Stimulated activated CD8-positive, alpha-beta memory T cell treated with anti-CD3 and anti-CD28 coated beads, Interleukin-4, amount 100 ng/mL, for 1 hour (primary cell): Measurements from ENCODE around the gene MASP1.
"Not testable (repeated sequence)": the region's sequence is repeated elsewhere in the genome, so short reads cannot be mapped to it uniquely, and the experiment has no call there.

Source experiments
- DNase-seq, 2 donors: peaks; one replicate each; pipeline ENCODE4 v3.0.0-alpha.2; 2020; ENCODE audit warnings: low read depth in 2 of 2, low spot score in 1 of 2

MASP1 gene

DNA sequence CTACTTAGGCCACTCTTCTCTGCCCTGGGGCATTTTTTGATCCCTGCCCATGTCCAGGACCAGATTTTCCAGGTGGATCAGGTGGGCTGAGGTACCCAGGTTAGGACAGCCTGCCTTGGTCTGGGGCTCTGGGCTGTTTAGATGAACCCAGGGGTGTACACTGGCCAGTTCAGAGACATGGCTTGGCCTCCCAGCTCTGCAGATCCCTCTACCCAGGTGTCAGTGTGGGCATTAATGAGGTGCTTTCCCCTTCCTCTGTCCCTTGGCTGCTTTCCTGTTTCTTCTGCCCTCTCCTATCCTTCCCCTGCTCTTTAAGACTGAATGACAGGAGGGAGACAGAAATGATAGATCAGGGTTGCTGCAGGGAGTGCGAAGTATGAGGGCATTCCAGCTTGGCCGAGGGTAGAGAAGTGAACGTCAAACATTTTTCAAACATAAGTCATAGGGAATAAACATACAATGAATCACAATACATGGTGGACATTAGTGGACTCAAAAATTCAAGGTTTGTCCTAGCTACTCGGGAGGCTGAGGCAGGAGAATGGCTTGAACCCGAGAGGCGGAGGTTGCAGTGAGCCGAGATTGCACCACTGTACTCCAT is 63.8 kb downstream of the MASP1 start:
- no peak for DNase-seq

DNA sequence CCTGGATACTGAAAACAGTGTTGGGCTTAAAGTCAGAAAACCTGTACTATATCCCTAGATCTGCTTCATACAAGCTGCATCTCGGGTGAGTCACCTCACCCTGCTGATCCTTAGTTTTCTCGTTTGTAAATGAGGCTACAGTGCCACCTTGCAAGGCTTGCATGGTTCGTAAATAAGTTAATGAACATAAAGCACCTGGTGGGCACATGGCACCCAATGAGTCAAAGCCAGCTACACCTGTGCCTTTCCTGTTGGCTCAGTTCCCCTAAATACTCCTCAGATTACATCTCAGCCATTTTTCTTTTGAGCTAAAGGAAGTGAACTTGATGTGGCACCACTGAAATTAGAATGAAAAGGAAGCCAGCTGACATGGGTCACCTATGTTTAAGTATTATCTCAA is 67.7 kb downstream of the MASP1 start:
- no peak for DNase-seq

DNA sequence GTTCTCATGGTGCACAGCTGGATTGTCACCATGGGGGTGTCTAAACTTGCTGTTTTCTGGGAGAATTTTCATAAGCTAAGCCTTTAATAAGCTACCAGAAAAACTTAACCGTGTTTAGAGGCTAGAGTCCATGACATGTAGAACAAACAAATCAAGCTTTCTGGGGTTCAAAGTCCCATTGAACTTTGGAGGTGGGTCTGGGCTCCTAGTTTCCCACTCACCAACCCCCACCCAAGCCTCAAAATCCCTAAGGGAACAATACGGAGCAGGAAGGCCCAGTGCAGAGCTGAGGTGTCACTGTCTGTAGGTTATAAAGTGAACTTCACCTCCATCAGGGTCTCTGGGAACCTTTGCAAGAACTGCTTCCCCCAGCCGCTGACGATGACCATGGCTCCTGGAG is 68.7 kb downstream of the MASP1 start:
- no peak for DNase-seq

DNA sequence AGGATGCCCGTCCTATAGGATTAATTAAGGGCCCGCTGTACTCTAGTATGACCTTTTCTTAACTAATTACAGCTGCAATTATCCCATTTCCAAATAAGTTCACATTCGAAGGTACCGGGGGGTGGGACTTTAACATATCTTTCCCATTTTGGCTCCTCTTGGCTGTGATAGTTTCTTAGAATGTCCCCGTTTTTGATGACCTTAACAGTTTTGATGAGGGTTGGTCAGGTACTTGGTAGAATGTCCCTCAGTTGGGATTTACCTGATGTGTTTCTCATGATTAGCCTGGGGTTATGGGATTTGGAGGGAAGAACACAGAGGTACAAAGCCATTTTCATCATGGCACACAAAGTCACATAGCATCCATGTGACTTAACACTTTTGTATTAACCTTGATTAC is 76.1 kb downstream of the MASP1 start:
- DNase-seq: no peak

DNA sequence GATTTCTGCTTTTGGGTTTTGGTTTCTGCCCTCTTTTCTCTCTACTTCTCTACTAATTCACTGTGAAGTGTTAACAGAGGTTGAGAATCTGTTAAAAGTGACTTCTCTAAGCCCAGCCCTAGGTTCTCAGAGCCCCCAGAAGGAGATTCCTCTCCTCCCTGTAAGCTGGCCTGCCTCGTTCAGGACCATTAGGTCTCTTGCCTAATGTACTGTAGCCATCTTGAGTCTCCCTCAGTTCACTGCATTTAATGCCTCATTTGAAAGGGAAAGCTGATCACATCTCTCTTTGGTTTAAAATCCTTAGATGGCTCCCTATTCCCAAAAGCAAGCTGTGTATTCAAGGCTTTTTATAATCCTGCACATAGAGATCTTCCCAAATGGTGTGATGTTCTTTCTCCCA is 77.9 kb downstream of the MASP1 start:
- DNase-seq: no peak

DNA sequence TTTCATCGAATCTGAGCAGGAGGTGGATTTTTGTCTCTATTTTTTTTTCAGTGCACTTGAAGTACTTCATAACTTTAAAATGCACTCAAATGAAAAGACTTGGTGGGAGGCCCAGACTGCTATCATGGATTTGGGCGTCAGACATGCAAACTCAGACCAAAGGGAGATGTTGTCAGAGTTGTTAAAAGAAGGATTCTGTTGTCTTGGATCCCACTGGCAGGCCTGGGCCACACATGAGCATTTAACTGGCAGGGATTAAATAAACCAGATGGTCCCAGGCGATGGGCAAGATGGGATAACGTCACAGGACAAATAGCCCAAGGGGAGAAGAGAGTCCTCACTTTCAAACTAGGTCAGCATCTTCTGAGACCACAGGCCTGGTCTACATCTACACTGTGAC is 78.8 kb downstream of the MASP1 start:
- no peak for DNase-seq

DNA sequence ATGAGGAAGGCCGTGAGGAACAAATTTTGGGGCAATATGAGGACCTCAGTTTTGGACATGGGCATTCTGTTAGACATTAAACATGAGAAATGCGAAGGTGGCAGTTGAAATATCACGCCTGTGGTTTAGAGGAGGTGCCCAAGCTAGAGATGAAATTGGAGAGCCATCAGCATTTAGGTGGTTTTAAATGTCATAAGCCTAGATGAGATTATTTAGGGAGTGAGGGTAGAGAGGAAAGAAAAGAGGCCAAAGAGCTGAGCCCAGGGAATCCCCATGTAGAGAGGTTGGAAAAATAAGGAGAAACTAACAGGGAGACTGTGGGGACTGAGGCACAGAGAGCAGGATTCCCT is 79.4 kb downstream of the MASP1 start:
- no peak for DNase-seq

DNA sequence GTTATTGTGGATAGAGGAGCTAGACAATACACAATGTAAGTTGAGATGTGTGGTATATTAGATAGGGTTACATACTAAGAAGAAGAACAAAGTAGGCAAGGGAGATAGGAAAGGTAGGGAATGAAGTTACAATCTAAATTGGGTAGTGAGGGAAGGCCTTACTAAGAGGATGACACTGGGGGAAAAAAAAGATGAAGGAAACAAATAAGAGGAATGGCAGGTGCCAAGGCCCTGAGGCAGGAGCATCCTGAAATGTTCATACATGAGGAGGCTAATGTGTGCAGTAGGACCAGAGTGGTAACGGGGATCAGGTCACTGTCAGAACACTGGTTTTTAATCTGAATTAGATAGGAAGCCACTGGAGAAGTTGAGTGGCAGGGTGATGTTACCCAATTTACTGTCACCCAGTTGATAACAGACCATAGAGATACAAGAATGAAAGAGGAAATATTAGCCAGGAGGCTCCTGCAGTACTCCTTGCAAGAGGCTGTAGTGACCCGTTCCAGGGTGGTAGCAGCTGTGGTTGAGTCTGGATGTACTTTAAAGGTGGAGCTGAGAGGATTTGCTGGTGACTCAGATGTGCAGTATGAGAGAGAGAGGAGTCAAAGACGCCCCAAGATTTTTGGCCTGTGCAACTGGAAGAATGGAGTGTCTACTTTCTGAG is 79.9 kb downstream of the MASP1 start:
- DNase-seq: no peak

DNA sequence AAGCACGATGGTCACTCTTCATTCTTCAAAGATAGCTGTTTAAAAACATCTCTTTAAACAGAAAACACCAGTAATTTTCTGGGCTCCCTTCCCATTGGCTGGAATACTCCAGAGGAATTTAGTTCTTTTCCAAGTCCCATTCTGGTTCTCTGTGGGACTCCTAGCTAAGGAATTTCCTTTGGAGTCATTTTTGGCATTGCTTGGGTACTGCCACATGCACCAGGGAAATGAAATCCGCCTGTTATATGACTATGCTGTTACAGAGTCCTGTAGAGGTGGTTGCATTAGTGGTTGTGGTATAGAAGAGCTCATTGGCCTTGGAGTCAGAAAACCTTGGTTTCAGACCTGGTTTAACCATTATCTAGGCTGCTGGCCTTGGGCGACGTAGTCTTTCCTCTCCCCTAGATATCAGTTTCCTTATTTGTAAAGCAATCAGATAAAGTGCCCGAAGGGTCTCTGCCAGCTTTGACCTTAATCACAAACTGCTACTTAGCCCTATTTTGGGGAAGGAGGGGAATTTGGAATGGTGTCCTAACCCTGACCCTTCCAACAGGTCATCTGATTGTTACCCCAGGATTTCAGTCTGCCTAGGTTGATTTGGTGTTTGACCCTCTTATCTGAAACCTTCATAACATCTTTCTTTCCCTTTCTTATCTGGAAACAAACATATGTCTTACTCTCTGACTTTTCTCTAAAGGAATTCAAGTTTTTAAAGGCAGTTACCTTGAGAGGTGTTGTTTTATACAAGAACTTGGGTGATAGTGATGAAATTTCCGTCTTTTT is 80.8 kb downstream of the MASP1 start:
- DNase-seq: no peak

DNA sequence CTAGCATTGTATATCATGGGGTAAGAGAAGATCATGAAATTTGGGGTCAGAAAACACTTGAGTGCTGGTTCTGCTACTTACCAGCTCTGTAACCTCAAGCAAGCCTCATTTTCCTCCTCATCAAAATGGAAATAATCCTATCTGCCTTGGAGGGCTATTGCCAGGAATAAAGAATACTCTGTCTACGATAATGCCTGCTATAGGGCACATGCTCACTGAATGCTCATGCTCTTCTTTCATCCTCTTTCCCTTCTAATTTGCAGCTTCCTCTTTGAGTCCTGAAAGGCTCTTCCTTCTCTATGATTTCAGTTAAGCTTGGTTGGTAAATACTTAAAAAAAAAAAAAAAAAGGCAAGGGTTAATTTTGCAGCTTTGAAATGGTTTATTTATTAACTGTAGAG is 81.4 kb downstream of the MASP1 start:
- no peak for DNase-seq

DNA sequence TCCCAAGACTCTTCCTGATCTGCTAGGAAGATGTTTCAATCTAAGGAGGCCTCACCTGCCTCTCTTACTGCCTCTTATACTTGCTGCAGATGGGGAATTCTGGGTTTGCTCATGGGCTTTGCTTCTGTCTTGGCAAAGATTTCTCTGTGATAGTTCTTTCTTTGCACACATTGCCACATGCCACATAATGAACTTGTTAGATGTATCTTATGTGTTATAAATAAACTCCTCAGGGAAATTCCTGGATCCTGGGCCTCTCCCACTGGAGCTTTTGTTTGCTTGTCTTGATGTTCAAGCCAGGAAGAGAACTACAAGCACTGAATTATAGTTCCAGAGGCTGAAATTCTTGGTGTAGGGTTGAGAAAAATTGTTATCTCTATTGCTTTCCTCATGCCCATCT is 82.0 kb downstream of the MASP1 start:
- DNase-seq: no peak

DNA sequence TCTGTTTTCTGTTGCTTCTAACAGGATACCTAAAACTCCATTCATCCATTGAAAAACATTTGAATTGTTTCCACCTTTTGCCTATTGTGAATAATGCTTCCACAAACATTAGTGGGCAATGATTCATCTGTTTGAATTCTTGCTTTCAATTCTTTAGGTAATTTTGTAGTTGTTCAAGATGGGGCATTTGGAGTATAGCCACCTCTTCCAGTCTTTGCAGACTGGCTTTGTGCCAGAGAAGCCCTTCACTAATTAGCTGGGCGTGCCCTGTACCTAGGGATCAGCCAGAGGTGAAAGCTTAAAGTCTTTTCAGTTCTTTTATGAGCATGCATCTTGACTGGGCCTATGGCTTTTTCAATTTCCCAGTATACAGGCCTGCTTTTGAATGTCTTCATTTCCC is 83.4 kb downstream of the MASP1 start:
- DNase-seq: no peak

DNA sequence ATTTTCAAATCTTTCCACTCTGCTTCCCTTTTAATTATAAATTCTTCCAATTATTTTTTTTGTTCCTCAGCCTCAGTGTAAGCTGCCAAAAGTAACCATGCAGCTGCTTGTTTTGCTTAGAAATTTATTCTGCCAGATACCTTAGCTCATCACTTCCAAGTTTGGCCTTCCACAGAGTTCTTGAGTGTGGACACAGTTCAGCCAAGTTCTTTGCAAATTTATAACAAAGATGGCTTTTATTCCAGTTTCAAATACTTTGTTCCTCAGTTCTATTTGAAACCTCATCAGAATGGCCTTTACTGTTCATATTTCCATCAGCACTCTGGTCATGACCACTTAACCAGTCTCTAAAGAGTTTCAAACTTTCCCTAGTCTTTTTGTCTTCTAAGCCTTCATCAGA is 83.9 kb downstream of the MASP1 start:
- DNase-seq: no peak

DNA sequence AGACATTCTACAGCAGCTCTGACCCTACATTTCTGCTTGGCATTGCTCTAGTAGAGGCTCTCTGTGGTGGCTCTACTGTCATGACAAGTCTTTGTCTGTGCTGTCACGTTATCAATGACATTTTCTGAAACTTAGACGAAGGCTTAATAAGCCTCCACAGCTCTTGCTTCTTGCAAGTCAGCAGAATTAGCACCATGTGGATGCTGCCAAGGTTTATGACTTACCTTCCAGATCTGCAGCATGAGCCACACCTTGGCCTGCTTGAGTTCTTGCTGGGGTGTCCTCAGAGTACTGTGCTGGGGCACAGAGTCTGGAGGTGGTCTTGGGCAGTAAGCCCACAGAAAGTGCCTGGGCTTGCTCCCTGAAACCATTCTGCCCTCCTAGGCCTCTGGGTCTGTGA is 84.5 kb downstream of the MASP1 start:
- no peak for DNase-seq

DNA sequence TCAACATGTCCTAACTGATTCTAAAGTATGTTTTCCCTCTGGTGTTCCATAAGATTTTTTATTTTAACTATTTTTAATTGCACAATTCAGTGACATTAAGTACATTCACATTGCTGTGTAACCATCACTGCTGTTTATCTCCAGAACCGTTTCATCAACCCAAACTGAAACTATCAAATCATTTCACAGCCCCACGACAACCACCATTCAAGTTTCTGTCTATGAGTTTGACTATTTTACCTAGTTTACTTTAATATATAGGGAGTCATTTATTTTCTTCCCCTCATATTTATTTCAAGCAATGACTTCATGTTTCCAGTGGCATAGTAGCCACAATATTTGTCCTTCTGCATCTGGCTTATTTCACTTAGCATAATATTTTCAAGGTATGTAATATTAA is 85.9 kb downstream of the MASP1 start:
- DNase-seq: no peak

DNA sequence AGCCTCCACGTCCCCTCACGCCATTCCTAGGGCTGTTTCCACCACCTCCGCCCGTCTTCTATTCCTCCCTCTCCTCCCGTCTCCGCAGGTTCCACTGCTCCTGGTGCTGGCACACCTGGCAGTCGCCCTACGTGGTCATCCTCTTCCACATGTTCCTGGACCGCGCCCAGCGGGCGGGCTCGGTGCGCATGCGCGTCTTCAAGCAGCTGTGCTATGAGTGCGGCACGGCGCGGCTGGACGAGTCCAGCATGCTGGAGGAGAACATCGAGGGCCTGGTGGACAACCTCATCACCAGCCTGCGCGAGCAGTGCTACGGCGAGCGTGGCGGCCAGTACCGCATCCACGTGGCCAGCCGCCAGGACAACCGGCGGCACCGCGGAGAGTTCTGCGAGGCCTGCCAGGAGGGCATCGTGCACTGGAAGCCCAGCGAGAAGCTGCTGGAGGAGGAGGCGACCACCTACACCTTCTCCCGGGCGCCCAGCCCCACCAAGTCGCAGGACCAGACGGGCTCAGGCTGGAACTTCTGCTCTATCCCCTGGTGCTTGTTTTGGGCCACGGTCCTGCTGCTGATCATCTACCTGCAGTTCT is 92.0 kb downstream of the MASP1 start:
- not testable (repeated sequence) for DNase-seq

DNA sequence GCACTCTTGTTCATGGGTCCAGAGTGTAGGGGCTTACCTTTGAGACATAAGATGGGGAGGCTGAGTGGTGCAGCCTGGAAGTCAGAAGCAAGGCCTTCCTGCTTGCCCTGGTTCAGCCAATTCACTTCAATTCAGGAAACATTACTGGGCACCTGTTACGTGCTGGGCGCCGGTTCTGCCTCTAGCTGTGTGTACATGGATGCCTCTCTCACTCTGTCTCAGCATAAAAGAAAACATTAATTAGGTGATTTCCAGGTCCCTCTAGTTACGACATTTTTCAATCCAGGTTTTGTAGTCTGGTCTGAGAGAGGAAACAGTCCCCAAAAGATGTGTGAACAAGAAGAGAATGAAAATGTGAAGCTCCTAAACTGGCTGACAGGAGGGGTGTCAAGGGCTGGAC is 93.0 kb downstream of the MASP1 start:
- DNase-seq: no peak

DNA sequence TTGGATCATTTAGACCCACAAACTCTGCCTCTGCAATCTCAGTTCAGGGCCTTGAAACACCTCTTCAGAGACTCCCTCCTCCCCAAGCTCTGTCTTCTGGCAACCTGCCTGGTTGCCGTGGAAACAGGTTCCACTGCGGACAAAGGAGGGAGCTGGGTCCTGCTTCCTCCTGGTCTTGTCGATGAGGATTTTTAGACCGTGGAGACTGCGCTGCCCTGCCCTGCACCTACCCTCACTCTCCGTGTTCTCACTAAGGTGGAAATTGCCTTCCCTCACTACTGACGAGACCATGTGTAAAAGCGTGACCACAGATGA is 94.2 kb downstream of the MASP1 start, which contains the start of gene RTP1:
RTP1 (plus strand) TSS at position 152 of the 315 bp plus-strand sequence; CDS start at position 182, 30 bp downstream.
- DNase-seq: no peak

DNA sequence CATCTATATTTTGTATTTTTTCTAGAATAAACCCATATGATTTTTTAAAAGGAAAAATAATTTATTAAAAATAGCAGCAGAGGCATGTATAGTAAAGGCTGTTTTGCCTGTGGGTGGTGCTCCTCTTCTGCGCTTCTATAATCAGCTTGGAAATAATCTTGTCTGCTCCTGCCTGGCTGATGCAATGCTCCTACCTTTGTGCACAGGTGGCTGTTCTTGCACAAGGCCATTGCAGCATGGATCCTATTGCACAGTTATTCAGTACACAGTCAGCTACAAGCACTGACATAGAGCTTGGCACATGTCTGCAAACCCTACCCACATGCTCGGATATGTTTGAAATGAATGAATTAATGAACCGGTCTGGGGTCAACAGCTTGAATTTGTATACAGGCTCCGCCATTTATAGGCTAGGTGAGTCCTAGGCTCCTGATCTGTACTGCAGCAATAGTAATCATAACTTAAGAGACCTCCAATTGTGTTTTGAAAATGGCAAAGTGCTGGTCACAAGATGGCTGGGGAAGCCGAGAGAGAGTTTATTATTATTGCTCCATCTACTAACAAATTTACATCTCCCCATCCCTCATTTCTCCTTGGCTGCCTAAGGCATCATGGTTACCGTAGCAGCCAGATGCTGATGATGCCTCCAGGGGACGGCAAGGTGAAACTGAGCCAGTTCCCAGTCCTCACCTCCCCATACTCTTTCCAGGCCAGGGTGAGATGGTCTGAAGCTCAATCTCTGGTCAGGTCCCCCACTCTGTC is 94.8 kb downstream of the MASP1 start:
- DNase-seq: no peak

DNA sequence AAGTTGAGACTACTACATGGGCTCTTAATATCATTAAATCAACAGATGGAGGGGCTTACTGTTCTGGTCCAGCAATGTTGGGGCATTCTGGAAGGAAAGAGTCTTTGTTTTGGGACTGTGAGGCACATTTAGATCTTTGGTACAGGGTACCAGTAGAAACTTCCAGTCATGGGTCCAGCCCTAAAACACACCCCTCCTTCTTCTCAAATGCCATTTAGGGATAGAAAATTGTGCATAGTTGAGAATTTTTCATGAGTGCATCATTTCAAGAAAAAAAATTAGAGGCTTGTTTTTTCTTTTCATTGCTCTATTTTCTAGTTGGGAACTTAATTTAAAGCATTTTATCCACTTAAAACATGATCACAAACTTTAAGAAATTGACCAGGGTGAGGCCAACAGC is 98.4 kb downstream of the MASP1 start:
- DNase-seq: no peak

DNA sequence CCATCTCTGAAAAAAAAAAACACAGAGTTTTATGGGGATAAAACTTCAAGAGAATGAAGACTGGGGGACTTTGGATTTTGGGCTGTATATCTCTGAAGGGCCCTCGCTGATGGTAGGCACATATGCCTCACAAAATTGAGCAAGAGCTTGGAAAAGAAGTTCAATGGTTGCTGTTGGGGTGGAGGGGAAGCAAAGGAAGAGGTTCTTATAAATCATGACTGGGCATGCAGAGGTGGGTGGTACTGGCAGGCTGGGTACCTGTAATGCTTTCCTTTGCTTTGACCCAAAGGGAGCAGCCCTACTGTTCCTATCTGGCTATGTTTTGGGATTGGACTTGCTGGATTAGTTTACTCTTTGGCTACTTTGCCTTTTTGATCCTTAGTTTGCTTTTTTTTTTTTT is 100.3 kb downstream of the MASP1 start:
- no peak for DNase-seq

DNA sequence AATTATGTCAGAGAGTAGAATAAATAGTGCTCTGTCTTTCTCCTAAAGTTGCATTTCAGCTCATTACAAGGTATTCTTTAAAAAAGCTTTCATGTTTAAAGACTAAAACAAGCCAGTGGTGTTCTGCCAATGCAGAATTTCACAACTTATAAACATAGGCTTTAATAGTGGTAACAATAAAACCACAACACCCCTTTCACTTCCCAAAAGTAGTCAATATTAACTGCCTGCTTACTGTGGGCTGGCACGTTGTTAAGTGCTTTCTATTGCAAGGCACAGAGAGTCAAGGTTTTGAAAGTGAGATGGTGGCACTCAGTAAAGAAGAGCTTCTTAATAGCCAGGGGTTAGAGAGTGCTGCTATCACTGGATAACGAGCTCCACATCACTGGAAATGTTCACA is 102.6 kb downstream of the MASP1 start:
- DNase-seq: no peak
